GM20431 (cell line): ENCODE data around the gene KDM4D.
"Not testable (repeated sequence)": the region's sequence is repeated elsewhere in the genome, so short reads cannot be mapped to it uniquely, and the experiment has no call there.

Experiments used
- in situ Hi-C: fragments of 300-500 bp; cut with MseI, MboI; formaldehyde crosslinking; loops from one replicate; pipeline ENCODE4 v1.15.0; 2020; ENCODE audit warnings: low sequenced_read_pairs; ENCODE audit not compliant: unreplicated experiment

Gene KDM4D

GRCh38 chr11:94956963-94957362, 16.5 kb upstream of the KDM4D start:
- in situ Hi-C loops = no loop called here

- in situ Hi-C loops = no loop called here
Measured at GRCh38 chr11:94958121-94958696, 15.3 kb upstream of the KDM4D start.

- in situ Hi-C loops = no loop called here
Measured at GRCh38 chr11:94959179-94959578, 14.3 kb upstream of the KDM4D start.

- in situ Hi-C loops = no loop called here
Measured at GRCh38 chr11:94960488-94960887, 13.0 kb upstream of the KDM4D start.

GRCh38 chr11:94961255-94961654, 12.3 kb upstream of the KDM4D start:
- in situ Hi-C loops = no loop called here

GRCh38 chr11:94964934-94965333, 8.6 kb upstream of the KDM4D start:
- in situ Hi-C loops = no loop called here

- in situ Hi-C loops = no loop called here
Measured at GRCh38 chr11:94968334-94968958, 5.1 kb upstream of the KDM4D start.

- in situ Hi-C loops = no loop called here
Measured at GRCh38 chr11:94972700-94973098, 810 bp upstream of the KDM4D start.

- in situ Hi-C loops = no loop called here
Measured at GRCh38 chr11:94974178-94974577, 669 bp downstream of the KDM4D start.

GRCh38 chr11:94975599-94975998, 2.1 kb downstream of the KDM4D start:
- in situ Hi-C loops = no loop called here

GRCh38 chr11:94987378-94987777, 13.9 kb downstream of the KDM4D start:
- in situ Hi-C loops = no loop called here

GRCh38 chr11:94988748-94989147, 15.2 kb downstream of the KDM4D start:
- in situ Hi-C loops = no loop called here

GRCh38 chr11:94993400-94993943, 20.0 kb downstream of the KDM4D start:
- in situ Hi-C loops = no loop called here

GRCh38 chr11:94997437-94997836, 23.9 kb downstream of the KDM4D start:
- in situ Hi-C loops = no loop called here

- in situ Hi-C loops = no loop called here
Measured at GRCh38 chr11:94998285-94998684, 24.8 kb downstream of the KDM4D start.

- in situ Hi-C loops = no loop called here
Measured at GRCh38 chr11:95003716-95004115, 30.2 kb downstream of the KDM4D start.

- in situ Hi-C loops = no loop called here
Measured at GRCh38 chr11:95005642-95006041, 32.1 kb downstream of the KDM4D start.

GRCh38 chr11:95011376-95011775, 37.9 kb downstream of the KDM4D start:
- in situ Hi-C loops = no loop called here

GRCh38 chr11:95014184-95014821, 40.8 kb downstream of the KDM4D start:
- in situ Hi-C loops = no loop called here

- in situ Hi-C loops = no loop called here
Measured at GRCh38 chr11:95016139-95016538, 42.6 kb downstream of the KDM4D start.

GRCh38 chr11:95021468-95021867, 48.0 kb downstream of the KDM4D start:
- in situ Hi-C loops = not testable (repeated sequence)
